GM21619 (cell line): Measurements from ENCODE around the gene YEATS4.

ENCODE experiments used
- ATAC-seq: cut with Tn5 transposase; IDR thresholded peaks from one replicate; pipeline ENCODE4 v1.9.1; 2021; ENCODE audit not compliant: unreplicated experiment

YEATS4 gene

DNA sequence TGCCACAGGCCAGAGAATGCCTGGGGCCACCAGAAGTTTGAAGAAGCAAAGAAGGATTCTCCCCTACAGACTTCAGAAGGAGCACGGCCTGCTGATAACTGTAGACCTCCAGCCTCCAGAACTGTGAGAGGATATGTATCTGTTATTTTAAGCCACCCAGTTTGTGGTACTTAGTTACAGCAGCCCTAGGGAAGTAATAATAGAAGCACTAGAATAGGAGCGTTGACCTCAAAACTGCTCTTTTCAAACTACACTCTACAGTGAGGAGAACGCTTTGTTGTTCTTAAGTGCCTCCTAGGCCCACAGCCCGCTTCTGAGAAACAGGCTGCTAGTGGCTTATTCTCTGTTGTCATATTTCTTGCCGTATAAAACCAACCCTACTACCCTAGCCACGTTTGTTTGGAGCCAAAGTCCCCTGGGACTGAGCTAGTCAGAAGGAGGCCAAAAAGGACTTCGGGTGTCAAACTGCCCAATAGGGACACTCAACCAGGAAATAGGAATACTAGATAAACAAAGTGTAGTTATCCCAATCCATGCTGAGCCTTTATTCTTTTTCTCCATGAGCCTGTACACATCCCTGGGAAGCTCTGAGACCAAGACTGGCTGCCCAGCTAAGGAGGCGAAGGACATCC is 72.2 kb downstream of the YEATS4 start:
- no peak for ATAC-seq

DNA sequence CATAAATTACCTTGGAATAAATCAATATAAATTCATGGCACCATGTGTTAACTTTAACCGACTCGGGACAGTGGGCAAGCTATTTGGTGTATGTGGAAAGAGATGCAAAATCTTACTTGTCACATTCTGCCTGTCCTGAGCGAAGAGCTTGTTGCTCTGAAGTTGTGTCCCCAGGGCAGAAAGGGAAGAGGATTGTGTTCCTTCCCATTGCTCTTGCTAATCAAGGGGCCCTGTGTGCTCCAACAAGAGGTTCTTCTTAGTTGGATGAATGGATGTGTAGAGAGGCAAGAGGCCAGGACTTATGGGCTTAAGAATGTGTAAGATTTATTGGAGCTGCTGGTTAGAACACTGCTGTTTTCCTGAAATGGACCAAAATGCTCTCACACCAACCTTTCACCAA is 74.1 kb downstream of the YEATS4 start:
- no peak for ATAC-seq

DNA sequence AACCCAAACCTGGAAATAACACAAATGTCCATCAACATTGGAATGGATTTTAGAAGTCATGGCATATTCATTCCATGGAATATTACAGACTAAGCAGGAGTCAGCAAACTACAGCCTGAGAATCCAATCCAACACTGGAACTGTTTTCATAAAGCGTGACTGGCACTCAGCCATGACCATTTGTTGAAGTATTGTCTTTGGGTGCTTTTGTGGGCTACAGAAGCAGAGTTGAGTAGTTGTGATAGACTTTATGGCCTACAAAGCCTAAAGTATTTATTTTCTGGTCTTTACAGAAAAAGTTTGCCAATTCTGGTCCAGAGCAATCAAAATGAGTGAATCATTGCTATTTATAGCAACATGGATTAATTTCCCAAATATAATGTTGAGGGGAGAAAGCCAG is 76.1 kb downstream of the YEATS4 start:
- ATAC-seq: no peak

DNA sequence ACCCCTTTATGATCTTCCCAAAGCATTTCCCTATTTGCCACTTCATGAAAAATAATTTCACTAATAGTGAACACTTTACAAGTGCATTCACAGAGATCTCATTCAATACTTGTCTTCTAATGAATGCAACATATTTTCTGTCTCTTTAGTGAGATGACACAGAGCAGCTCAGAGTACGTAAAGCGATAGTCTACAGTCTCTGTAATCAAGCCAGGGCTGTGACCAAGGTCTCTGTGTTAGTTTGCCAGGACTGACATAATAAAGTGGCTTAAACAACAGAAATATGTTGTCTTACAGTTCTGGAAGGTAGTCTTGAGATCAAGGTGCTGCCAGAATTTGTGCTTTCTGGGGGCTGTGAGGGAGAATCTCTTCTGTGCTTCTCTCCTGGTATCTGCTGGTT is 77.5 kb downstream of the YEATS4 start:
- ATAC-seq: no peak

DNA sequence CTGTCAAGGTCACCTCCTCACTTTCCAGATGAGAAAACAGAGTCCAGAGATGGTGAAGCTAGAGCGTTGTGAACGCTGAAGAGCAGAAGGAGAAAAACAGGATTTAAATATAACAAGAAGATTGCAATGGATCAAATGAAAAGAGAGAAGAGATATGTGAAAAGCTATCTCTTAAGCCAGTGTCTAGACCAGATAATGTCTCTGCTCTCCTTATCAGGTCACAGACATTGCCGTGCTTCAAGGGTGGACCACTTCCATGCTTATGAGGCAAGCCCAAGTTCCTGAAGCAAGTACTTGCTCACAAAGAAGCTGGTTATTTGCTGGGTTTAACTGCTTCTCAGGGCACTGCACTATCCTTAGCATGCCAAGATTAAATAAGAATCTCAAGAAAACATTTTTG is 79.0 kb downstream of the YEATS4 start:
- no peak for ATAC-seq

DNA sequence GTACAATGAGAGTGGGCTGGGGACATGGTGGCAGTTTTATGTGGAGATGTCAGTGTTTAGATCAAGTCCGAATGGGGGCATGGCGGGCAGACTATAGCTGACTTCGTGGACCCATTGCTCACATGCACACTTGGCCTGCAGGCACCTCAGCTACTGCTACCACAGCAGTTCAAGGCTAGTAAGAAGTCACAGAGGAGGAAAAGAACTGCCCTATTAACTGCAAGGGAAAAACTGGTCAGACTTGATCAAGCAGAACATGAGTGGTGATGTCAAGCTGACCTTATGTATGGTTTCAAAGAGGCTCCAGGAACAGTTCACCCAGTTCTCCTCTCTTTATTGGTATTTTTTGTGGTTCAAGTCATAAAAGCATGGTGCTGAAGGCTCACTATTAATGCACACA is 80.5 kb downstream of the YEATS4 start:
- ATAC-seq: no peak
